H9 (cell line): Measurements from ENCODE around the gene NAP1L2. TPM values are rescaled to one million over a fixed set of nuclear protein-coding genes. Genes with fewer than 3 reads are reported as not detected.

ENCODE experiments used
- DNase-seq: peaks from one replicate; pipeline ENCODE4 v3.0.0-alpha.2; 2017
- H2AFZ ChIP-seq: one replicate; pipeline ENCODE4 v1.6.1; 2013; ENCODE audit warnings: mild to moderate bottlenecking, low read length, control low read depth, moderate library complexity
- H2AK5ac ChIP-seq: 2 replicates; pipeline ENCODE4 v1.6.1; 2013; ENCODE audit warnings: low read length, control low read depth, mixed read lengths; ENCODE audit not compliant: insufficient read length
- H2BK120ac ChIP-seq: one replicate; pipeline ENCODE4 v1.6.1; 2013; ENCODE audit warnings: low read depth, mild to moderate bottlenecking, low read length, control low read depth, inconsistent platforms; ENCODE audit not compliant: poor library complexity, severe bottlenecking
- H2BK12ac ChIP-seq: 2 replicates; pipeline ENCODE4 v1.6.1; 2013; ENCODE audit warnings: low read length, control low read depth, mixed read lengths, low read depth; ENCODE audit not compliant: insufficient read length
- H2BK15ac ChIP-seq: 2 replicates; pipeline ENCODE4 v1.6.1; 2013; ENCODE audit warnings: low read depth, low read length, control low read depth
- H2BK20ac ChIP-seq: one replicate; pipeline ENCODE4 v1.6.1; 2013; ENCODE audit warnings: low read depth, mild to moderate bottlenecking, low read length, control low read depth, inconsistent platforms; ENCODE audit not compliant: poor library complexity, severe bottlenecking
- H2BK5ac ChIP-seq: 2 replicates; pipeline ENCODE4 v1.6.1; 2013; ENCODE audit warnings: low read length, control low read depth, mixed read lengths; ENCODE audit not compliant: insufficient read length
- H3K14ac ChIP-seq: 2 replicates; pipeline ENCODE4 v1.6.1; 2013; ENCODE audit warnings: low read length, control low read depth; ENCODE audit not compliant: insufficient read depth
- H3K18ac ChIP-seq: 2 replicates; pipeline ENCODE4 v1.6.1; 2013; ENCODE audit warnings: low read depth, mild to moderate bottlenecking, mixed read lengths, low read length, control low read depth; ENCODE audit not compliant: insufficient read length
- H3K23ac ChIP-seq: 2 replicates; pipeline ENCODE4 v1.6.1; 2013; ENCODE audit warnings: low read length, control low read depth, mixed read lengths, low read depth; ENCODE audit not compliant: insufficient read length
- H3K23me2 ChIP-seq: 2 replicates; pipeline ENCODE4 v1.6.1; 2013; ENCODE audit warnings: low read depth, mild to moderate bottlenecking, mixed read lengths, low read length, control low read depth; ENCODE audit not compliant: insufficient read length, poor library complexity, severe bottlenecking
- H3K27ac ChIP-seq: 2 replicates; pipeline ENCODE4 v1.5.1; 2013; ENCODE audit warnings: low read length, control low read depth, mixed read lengths, low read depth; ENCODE audit not compliant: insufficient read length
- H3K27me3 ChIP-seq: 2 replicates; pipeline ENCODE4 v1.6.1; 2013; ENCODE audit warnings: low read length, control low read depth, inconsistent platforms; ENCODE audit not compliant: insufficient read depth
- H3K4ac ChIP-seq: 2 replicates; pipeline ENCODE4 v1.6.1; 2013; ENCODE audit warnings: low read depth, mild to moderate bottlenecking, control low read depth, inconsistent platforms, low read length, moderate library complexity
- H3K4me1 ChIP-seq: 2 replicates; pipeline ENCODE4 v1.6.1; 2013; ENCODE audit warnings: low read length, control low read depth, inconsistent platforms; ENCODE audit not compliant: insufficient read depth
- H3K4me2 ChIP-seq: 2 replicates; pipeline ENCODE4 v1.6.1; 2013; ENCODE audit warnings: low read length, control low read depth, mixed read lengths; ENCODE audit not compliant: insufficient read length, insufficient read depth
- H3K56ac ChIP-seq: 2 replicates; pipeline ENCODE4 v1.6.1; 2013; ENCODE audit warnings: low read depth, mild to moderate bottlenecking, mixed read lengths, low read length, control low read depth; ENCODE audit not compliant: insufficient read length
- H3K79me1 ChIP-seq: 2 replicates; pipeline ENCODE4 v1.6.1; 2013; ENCODE audit warnings: low read depth, mild to moderate bottlenecking, moderate library complexity, low read length, control low read depth, inconsistent platforms; ENCODE audit not compliant: insufficient read depth, poor library complexity, severe bottlenecking
- H3K79me2 ChIP-seq: 2 replicates; pipeline ENCODE4 v1.6.1; 2013; ENCODE audit warnings: low read length, control low read depth, inconsistent platforms; ENCODE audit not compliant: insufficient read depth
- H3K9ac ChIP-seq: 2 replicates; pipeline ENCODE4 v1.6.1; 2013; ENCODE audit warnings: low read length, control low read depth, mixed read lengths; ENCODE audit not compliant: insufficient read length; ENCODE audit errors: extremely low read depth
- H3K9me3 ChIP-seq: one replicate; pipeline ENCODE4 v1.6.1; 2013; ENCODE audit warnings: low read depth, low read length, inconsistent platforms; ENCODE audit not compliant: control insufficient read depth
- H3T11ph ChIP-seq: one replicate; pipeline ENCODE4 v1.6.1; 2013; ENCODE audit warnings: mild to moderate bottlenecking, low read length, control low read depth, inconsistent platforms
- H4K20me1 ChIP-seq: one replicate; pipeline ENCODE4 v1.6.1; 2013; ENCODE audit not compliant: control insufficient read depth, insufficient read length, insufficient read depth
- H4K5ac ChIP-seq: 2 replicates; pipeline ENCODE4 v1.6.1; 2013; ENCODE audit warnings: low read depth, mild to moderate bottlenecking, mixed read lengths, low read length, control low read depth; ENCODE audit not compliant: insufficient read length
- H4K8ac ChIP-seq: replicated peaks from 2 replicates; pipeline ENCODE4 v1.6.1; 2013; ENCODE audit warnings: low read length, control low read depth, mixed read lengths, low read depth; ENCODE audit not compliant: insufficient read length
- H4K91ac ChIP-seq: 2 replicates; pipeline ENCODE4 v1.6.1; 2013; ENCODE audit warnings: low read depth, mild to moderate bottlenecking, moderate library complexity, mixed read lengths, low read length, control low read depth; ENCODE audit not compliant: insufficient read length
- H3K27ac Mint-ChIP-seq, 3 experiments: 2 replicates in 2 of 3; 3 replicates in 1 of 3; pipeline ENCODE4 v1.8.0; 2020 to 2021; ENCODE audit warnings: mixed read lengths in 3 of 3, mild to moderate bottlenecking in 1 of 3, moderate library complexity in 1 of 3
- H3K27me3 Mint-ChIP-seq: 2 replicates; pipeline ENCODE4 v1.8.0; 2021; ENCODE audit warnings: low read depth, mild to moderate bottlenecking, moderate library complexity, mixed read lengths
- H3K36me3 Mint-ChIP-seq, 3 experiments: 2 replicates in 2 of 3; 3 replicates in 1 of 3; pipeline ENCODE4 v1.8.0; 2020 to 2021; ENCODE audit warnings: low read depth in 3 of 3, mixed read lengths in 3 of 3; ENCODE audit not compliant: insufficient read depth in 1 of 3
- H3K4me1 Mint-ChIP-seq, 2 experiments: 2 replicates each; pipeline ENCODE4 v1.8.0; 2020; ENCODE audit warnings: mixed read lengths in 2 of 2
- H3K4me3 Mint-ChIP-seq, 2 experiments: 2 replicates in 1 of 2; 3 replicates in 1 of 2; pipeline ENCODE4 v1.8.0; 2020 to 2021; ENCODE audit warnings: mild to moderate bottlenecking in 2 of 2, mixed read lengths in 2 of 2, moderate library complexity in 1 of 2
- H3K9me3 Mint-ChIP-seq, 2 experiments: 2 replicates in 1 of 2; 3 replicates in 1 of 2; pipeline ENCODE4 v1.8.0; 2020; ENCODE audit warnings: mild to moderate bottlenecking in 2 of 2, mixed read lengths in 2 of 2, moderate library complexity in 1 of 2
- WGBS: extraction: QIAGEN DNeasy Blood & Tissue Kit; methylation state at CpG from one replicate; pipeline ENCODE4 v1.1.7; 2013; ENCODE audit warnings: missing lambda C conversion rate, low lambda C conversion rate, mixed read lengths; ENCODE audit not compliant: insufficient read length; ENCODE audit errors: extremely low coverage; 5-methylcytosine and 5-hydroxymethylcytosine counted together
- total RNA-seq: library from RNA; stranded (reverse); gene quantifications from 2 replicates; pipeline ENCODE4 v1.2.1, GENCODE V29; 2021
- TF ChIP-seq, protein P1 (sequence below): fragments of 200-600 bp; sonication (generic); conservative IDR thresholded peaks from 3 replicates; pipeline ENCODE4 v1.8.0; 2021; ENCODE audit warnings: antibody characterized with exemption, mild to moderate bottlenecking

The NAP1L2 gene
- total RNA-seq, 1 experiment from 2014 or later = 12.2 TPM

DNA sequence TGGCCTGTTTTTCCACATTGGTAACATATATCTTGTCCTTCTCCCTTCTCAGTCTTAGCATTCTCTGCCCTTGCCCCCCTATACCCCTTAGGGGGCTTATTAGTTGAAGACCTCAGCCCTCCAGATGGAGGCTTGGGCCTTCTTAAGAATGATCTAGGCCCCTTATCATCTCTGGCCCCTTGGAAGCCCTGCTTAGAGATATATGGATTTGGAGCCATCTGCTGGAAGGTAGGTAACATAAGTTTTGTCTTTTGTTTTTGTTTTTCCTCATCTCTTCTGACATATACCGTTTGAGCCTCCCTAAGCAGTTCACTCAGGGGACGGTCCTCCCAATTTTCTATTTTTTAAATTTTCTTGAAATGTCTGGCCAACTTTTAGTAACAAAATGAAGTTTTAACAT is 48.3 kb upstream of the NAP1L2 start:
- Histone ChIP-seq H4K20me1 (no peaks in the 10 kb centered on the region), H3K23me2 (no peaks in the 10 kb centered on the region), H2BK5ac (no peak overlapping the region), H2AK5ac (no peak overlapping the region), H4K91ac (no peak overlapping the region), H3K79me2 (no peaks in the 10 kb centered on the region), H3K79me1 (no peaks in the 10 kb centered on the region), H3K14ac (no peak overlapping the region), H2BK20ac (no peak overlapping the region), H2AFZ (no peak overlapping the region), H3K4ac (no peak overlapping the region), H3T11ph (no peak overlapping the region), H4K8ac (no peak overlapping the region), H4K5ac (no peak overlapping the region), H3K27ac (no peak overlapping the region), H3K27me3 (no peaks in the 10 kb centered on the region), H3K56ac (no peak overlapping the region), H2BK12ac (no peak overlapping the region), H3K9ac (no peak overlapping the region), H3K18ac (no peak overlapping the region), H3K4me1 (no peaks in the 10 kb centered on the region), H3K23ac (no peak overlapping the region), H3K9me3 (peaks cover 29% of the 10 kb centered on the region), H2BK120ac (no peak overlapping the region), H3K4me2 (no peak overlapping the region), H2BK15ac (no peak overlapping the region)
- H3K4me1 Mint-ChIP-seq = peaks cover 0 to 3% of the 10 kb centered on the region in 2 experiments; a peak in 1 of 4 replicates
- TF ChIP-seq, protein P1, sequence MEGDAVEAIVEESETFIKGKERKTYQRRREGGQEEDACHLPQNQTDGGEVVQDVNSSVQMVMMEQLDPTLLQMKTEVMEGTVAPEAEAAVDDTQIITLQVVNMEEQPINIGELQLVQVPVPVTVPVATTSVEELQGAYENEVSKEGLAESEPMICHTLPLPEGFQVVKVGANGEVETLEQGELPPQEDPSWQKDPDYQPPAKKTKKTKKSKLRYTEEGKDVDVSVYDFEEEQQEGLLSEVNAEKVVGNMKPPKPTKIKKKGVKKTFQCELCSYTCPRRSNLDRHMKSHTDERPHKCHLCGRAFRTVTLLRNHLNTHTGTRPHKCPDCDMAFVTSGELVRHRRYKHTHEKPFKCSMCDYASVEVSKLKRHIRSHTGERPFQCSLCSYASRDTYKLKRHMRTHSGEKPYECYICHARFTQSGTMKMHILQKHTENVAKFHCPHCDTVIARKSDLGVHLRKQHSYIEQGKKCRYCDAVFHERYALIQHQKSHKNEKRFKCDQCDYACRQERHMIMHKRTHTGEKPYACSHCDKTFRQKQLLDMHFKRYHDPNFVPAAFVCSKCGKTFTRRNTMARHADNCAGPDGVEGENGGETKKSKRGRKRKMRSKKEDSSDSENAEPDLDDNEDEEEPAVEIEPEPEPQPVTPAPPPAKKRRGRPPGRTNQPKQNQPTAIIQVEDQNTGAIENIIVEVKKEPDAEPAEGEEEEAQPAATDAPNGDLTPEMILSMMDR = peak; percentile 56; the same call in 2 of the 3 replicates
- DNase-seq = no peak
- H3K27ac Mint-ChIP-seq = no peak overlapping the region
- peaks cover 69 to 74% of the 10 kb centered on the region in 2 experiments for H3K9me3 Mint-ChIP-seq
- no peak overlapping the region for H3K4me3 Mint-ChIP-seq
- H3K27me3 Mint-ChIP-seq = peaks cover 2% of the 10 kb centered on the region; the same call in 1 of the 2 replicates
- WGBS = no CpG with 5 or more reads among the region's 2 CpGs
- peaks cover 0 to 3% (median 0%) of the 10 kb centered on the region in 3 experiments; a peak in 1 of 7 replicates for H3K36me3 Mint-ChIP-seq
